ENCODE measurements around the gene PHACTR3.

Gene PHACTR3

DNA sequence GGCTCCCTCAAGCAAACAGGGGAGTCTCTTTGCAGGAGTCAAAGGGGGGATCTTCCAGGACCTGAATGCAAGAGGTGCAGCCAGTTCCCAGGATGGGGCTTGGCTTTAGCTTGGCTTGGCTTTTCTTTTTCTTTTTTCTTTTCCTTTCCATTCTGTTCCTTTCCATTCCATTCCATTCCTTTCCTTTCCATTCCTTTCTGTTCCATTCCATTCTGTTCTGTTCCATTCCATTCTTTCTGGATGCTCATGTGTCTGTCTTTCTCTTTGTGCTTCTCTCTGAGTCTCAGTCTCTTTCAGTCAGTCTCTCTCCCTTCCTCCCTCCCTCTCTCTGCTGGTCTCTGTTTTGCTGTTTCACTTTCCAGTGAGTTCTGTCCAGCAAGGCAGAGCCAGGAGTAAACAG is 163.3 kb downstream of the PHACTR3 start:
- DNase-seq: no peak

DNA sequence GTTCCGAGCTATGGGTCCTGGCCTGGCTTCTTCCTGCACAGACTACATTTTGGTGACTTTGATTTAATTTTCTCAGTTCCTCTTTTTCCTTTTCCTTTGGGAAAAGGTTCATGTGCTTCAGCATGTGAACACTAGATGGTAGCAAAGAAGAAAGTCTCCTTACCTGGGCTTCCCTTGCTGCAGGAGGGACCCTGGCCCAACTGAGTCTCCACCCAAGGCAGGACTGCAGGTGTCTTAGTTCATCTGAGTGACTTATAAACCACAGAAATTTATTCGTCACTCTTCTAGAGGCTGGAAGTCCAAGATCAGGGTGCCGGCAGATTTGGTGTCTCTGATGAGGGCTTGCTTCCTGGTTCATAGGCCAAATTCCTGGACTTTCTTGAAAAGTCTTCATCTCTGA is 165.9 kb downstream of the PHACTR3 start:
- DNase-seq: no peak

DNA sequence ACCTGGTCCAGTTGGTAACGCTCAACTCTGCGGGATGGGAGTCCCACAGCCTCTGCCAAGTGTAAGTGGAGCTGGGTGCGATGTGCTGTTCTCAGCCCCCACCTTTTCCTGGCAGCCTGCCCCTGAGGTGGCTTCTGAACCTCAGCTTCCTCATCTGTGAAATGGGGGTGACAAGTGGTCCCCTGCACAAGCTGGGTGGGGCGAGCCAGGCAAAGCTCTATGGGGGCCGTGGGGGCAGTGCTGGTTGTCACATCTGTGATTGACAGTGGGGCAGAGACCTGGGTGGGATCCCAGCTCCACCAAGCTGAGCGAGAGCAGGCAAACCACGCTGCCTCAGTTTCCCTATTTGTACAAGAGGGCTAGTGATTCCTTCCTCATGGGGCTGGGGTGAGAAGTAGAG is 166.5 kb downstream of the PHACTR3 start:
- no peak for DNase-seq

GRCh38 chr20:59771506-59772372 is 167.4 kb downstream of the PHACTR3 start:
- peak; percentile 37 for DNase-seq

- no peak for DNase-seq
Measured at GRCh38 chr20:59772373-59772705, 168.0 kb downstream of the PHACTR3 start.

GRCh38 chr20:59772931-59773913 is 168.9 kb downstream of the PHACTR3 start:
- no peak for DNase-seq

- DNase-seq: no peak
Measured at GRCh38 chr20:59774204-59774641, 169.9 kb downstream of the PHACTR3 start.

DNA sequence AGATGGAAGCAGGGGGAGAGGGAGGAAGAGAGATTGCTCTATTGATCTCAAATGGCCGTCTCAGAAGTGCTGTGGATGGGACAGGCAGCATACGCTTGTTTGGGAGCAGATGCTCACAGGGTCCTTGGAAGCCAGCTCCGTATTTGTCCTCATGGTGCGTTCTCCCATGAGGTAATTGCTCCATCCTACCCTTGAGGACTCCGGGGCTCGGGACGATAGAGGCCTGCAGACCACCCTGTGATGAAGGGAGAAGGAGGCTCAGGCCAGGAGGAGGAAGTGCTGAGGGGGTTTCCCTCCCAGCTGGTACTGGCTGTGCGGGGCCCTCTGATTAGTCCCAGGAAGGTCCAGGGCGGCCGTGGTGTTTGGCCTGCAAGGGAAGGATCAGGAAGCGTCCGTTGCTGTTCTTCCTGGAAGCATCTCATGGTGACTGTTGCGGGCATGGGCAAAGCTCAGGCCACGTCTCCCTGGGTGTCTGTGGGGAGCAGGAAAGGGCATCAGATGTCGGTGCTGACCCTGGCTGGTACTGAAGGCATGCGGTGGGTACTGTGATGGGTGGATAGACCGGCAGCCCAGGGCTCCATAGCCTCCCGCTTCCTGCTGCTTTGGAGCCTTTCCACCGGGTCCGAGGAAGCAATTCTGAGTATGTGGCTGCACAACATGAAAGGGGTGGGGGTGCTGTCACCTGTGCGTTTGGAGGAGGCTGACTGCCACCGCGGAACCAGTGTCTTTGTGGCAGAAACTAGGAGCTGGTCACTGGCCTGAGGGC is 170.8 kb downstream of the PHACTR3 start:
- no peak for DNase-seq

- no peak for DNase-seq
Measured at GRCh38 chr20:59775687-59776055, 171.3 kb downstream of the PHACTR3 start.

GRCh38 chr20:59776059-59776603 is 171.8 kb downstream of the PHACTR3 start:
- no peak for DNase-seq

DNA sequence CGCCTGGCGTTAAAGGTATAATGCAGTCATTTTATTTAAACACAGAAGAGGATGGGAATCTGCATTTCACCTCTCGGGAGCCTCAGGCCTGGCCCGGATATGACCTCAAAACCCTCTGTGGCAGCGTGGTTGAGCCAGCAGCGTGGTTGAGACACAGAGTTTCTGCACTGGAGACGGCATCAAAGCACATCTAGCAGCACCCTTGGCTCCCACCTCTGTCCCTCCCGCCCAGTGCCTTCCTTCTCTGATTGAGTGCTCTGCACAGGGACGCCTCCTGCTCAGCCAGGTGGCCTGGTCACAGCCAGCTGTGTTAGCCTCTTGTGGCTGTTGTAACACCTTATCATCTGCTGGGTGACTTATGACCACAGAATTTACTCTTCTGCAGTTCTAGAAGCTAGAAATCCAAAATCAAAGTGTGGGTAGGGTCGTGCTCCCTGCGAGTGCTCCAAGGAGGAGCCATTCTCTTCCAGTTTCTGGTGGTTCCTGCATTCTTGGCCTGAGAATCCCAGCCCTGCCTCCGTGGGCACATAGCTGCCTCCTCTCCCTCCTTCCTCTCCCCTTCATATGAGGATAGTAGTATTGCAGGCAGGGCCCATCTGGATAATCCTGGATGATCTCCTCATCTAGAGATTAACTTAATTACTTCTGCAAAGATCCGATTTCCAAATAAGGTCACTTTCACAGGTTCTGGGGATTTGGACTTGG is 172.4 kb downstream of the PHACTR3 start:
- DNase-seq: no peak

DNA sequence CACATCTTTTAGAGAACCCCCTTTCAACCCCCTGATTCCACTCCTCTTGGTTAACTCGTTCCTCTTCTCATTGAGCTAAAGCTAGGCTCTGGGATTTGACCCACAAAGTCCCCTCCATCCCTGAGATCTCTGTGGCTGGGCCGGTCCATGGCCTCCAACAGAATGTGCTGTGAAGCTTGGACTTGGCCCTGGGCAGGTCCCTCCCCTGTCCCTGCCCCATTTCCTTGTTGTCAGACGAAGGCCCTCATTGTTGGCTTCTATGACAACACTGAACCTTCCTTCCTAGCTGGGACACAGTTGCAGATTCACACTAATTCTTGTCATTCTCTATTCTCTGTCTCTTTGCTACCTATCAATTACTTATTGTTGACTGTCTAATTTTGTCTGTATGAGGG is 173.0 kb downstream of the PHACTR3 start:
- DNase-seq: no peak

GRCh38 chr20:59777814-59778575 is 173.7 kb downstream of the PHACTR3 start:
- DNase-seq: no peak

GRCh38 chr20:59778615-59779200 is 174.4 kb downstream of the PHACTR3 start:
- no peak for DNase-seq

DNA sequence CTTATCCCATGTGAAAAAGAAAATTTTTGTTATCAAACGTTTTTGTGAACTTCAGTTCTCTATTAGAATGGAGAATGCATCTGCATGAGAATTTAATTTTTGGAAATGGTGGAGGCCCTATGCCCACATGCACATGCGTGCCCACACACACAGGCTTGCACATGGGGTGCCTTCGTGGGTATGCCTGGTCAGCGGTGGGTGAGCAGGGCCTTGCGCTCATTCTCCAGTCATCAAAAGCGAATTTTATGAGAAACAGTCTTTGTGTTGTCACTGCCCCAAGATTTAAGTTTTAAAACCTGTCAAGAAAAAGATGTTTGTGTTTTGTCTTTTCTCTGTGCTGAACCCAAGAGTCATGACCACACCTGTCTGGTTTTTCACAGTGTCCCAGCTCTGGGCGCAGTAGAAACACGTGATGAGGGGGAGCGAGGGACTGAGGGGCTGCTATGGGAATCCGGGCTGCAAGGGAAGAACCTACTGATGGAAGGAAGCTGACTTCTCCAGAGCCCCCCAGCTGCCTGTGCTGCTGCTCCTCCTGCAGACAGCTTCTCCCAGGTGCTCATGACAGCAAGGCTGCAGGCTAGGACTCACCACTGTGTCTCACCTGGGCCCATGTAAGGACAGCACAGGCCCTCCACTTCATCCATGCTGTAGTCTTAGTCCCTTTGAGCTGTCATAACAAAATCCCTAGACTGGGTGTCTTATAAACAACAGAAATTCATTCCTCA is 175.5 kb downstream of the PHACTR3 start:
- no peak for DNase-seq

DNA sequence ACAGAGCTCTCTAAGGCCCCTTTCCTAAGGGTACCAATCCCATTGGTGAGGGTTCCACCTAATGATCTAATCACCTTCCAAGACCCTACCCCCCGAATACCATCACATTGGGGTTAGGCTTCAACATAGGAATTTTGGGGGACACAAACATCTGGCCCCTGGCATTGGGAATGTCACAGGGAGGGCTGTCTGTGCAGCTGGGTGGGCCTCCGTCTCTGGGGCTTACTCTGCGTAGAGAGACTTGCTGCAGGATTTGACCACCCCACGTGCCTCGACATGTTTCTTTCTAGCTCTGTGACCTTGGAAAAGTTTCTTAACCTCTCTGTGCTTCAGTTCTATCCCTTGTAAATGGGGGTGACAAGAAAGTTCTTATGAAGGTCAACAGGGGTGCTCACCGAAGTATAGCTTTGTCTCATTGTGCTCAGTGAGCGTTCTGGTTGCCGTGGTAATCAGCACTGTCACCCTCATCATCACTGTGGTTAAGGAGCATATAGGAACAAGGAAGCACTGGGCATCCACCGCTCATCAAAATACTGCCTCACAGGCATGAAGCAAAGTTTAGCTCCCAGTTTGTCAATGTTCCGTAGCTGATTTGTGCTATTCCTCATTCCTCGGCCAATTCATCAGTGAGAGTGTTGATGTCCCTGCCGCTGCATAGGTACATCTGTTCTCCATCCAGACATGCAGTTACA is 176.3 kb downstream of the PHACTR3 start:
- DNase-seq: no peak

DNA sequence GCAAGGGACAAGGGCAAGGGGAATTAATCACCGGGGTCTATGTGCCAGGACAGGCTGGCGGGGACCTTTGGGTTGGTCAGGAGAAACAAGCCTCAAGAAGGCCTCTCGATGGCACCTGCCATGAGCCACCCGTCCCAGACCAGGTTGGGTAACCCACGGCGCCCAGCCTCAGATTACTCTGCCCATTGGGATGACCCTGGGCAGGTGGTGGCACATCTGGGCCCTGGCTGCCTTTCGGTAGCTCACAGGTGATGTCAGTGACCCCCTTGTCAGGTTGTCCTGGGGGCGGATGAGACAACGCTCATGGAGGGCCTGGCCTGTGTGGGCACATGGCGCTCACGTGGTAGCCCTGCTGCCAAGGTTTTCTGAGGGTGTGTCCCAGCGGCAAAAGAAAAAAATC is 176.9 kb downstream of the PHACTR3 start:
- no peak for DNase-seq

GRCh38 chr20:59782986-59783640 is 178.8 kb downstream of the PHACTR3 start:
- peak; percentile 61 for DNase-seq

GRCh38 chr20:59783641-59784010 is 179.3 kb downstream of the PHACTR3 start:
- no peak for DNase-seq

Data from NCI-H2107 (cell line).